Small intestine (tissue), 7 donors: ENCODE measurements around the gene USP27X. TPM values are rescaled to one million over a fixed set of nuclear protein-coding genes. Genes with fewer than 3 reads are reported as not detected.
A peak's percentile ranks its signal among the peaks of the same experiment; 100 is the strongest.

Source experiments
- DNase-seq, 2 donors: peaks; one replicate each; pipeline versions ENCODE4 v3.0.0 to v3.0.0-alpha.2; 2013
- FAIRE-seq: peaks from 2 replicates; lab custom pipeline; 2012; peaks lifted over from hg19 to GRCh38; lab: Jason Lieb, UNC
- H3K27ac ChIP-seq, 3 donors: one replicate each; pipeline ENCODE4 v1.5.1; 2013; ENCODE audit warnings: low read length in 2 of 3, mild to moderate bottlenecking in 2 of 3, control low read depth in 1 of 3, inconsistent platforms in 1 of 3, low read depth in 1 of 3, moderate library complexity in 1 of 3
- H3K27me3 ChIP-seq, 3 donors: one replicate each; pipeline ENCODE4 v1.6.1; 2013; ENCODE audit warnings: low read length in 3 of 3, inconsistent platforms in 1 of 3; ENCODE audit not compliant: control insufficient read depth in 3 of 3, insufficient read depth in 3 of 3
- H3K36me3 ChIP-seq, 3 donors: one replicate each; pipeline ENCODE4 v1.6.1; 2013; ENCODE audit warnings: low read length in 3 of 3, inconsistent platforms in 1 of 3, low read depth in 1 of 3, mild to moderate bottlenecking in 1 of 3, moderate library complexity in 1 of 3; ENCODE audit not compliant: control insufficient read depth in 3 of 3, insufficient read depth in 2 of 3
- H3K4me1 ChIP-seq, 3 donors: one replicate each; pipeline ENCODE4 v1.6.1; 2013; ENCODE audit warnings: low read length in 2 of 3, inconsistent platforms in 1 of 3, low read depth in 1 of 3, mild to moderate bottlenecking in 1 of 3, moderate library complexity in 1 of 3; ENCODE audit not compliant: control insufficient read depth in 3 of 3, insufficient read depth in 2 of 3
- H3K4me3 ChIP-seq, 3 donors: one replicate each; pipeline ENCODE4 v1.5.1; 2013; ENCODE audit warnings: low read length in 3 of 3, control low read depth in 1 of 3, inconsistent platforms in 1 of 3, low read depth in 1 of 3, mild to moderate bottlenecking in 1 of 3, moderate library complexity in 1 of 3
- H3K9me3 ChIP-seq, 2 donors: one replicate each; pipeline ENCODE4 v1.6.1; 2013; ENCODE audit warnings: low read depth in 1 of 2, low read length in 1 of 2; ENCODE audit not compliant: control insufficient read depth in 2 of 2, insufficient read depth in 1 of 2
- WGBS, 3 donors: extraction: QIAGEN DNeasy Blood & Tissue Kit; methylation state at CpG; one replicate each; pipeline ENCODE4 v1.1.7; 2013; 5-methylcytosine and 5-hydroxymethylcytosine counted together
- polyA plus RNA-seq, 4 donors: library from polyadenylated mRNA; stranded (reverse) in 3 of 4; unstranded in 1 of 4; fragments of 200-250 nt in 3 of 4; fragments of 120-200 nt in 1 of 4; gene quantifications; one replicate each; pipeline versions ENCODE4 v1.2.1 to v1.2.3, GENCODE V29; 2013
- donor health status: healthy with polysubstance abuse.
- donor health status: control.
- donor health status: control.
- donor health status: Bipolar disorder and iron deficiency.
- donor health status: healthy.

Gene USP27X
- polyA plus RNA-seq, 4 donors, result 0.45 to 7.1 (median 1.5) TPM

GRCh38 chrX:49848275-49848674 is 31.0 kb upstream of the USP27X start:
- Histone ChIP-seq H3K27ac (no peak overlapping the region), H3K9me3 (peaks cover 0 to 3% of the 10 kb centered on the region in 2 donors), H3K36me3 (no peaks in the 10 kb centered on the region), H3K4me1 (no peaks in the 10 kb centered on the region), H3K27me3 (no peaks in the 10 kb centered on the region), H3K4me3 (no peak overlapping the region)
- 63 to 85% (median 84%) methylated on average over 3 of the region's 3 CpGs for WGBS, 3 donors
- DNase-seq, result no peak
- no peak for FAIRE-seq

- Histone ChIP-seq H3K27me3 (no peaks in the 10 kb centered on the region), H3K4me3 (no peak overlapping the region), H3K4me1 (no peaks in the 10 kb centered on the region), H3K27ac (no peak overlapping the region), H3K36me3 (no peaks in the 10 kb centered on the region), H3K9me3 (peaks cover 0 to 3% of the 10 kb centered on the region in 2 donors)
- no peak for DNase-seq
- WGBS, 3 donors, result 30 to 59% (median 44%) methylated on average over 1 of the region's 1 CpG
- FAIRE-seq, result no peak
Measured at GRCh38 chrX:49850028-49850427, 29.3 kb upstream of the USP27X start.

DNA sequence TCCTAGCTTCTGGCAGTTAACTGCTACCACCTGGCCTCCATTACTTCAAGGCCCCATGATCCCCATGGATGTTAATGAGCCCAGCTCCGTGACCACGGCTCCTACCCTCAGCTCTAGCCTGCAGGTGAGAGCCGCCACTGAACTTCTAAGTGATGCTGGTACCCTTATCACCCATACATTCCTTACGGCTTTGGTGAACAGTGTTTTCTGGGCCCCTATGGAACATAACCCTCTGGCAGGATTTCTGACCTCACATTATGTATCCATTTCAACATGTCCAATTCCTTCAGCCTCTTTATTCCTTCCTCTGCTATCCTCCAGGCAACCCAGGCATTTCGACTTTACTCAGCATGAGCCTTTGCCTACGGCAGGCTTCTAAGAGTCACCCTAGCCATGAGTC is 25.6 kb upstream of the USP27X start:
- 76 to 93% (median 89%) methylated on average over 6 of the region's 6 CpGs for WGBS, 3 donors
- Histone ChIP-seq H3K4me1 (no peaks in the 10 kb centered on the region), H3K4me3 (no peak overlapping the region), H3K36me3 (no peaks in the 10 kb centered on the region), H3K9me3 (no peaks in the 10 kb centered on the region), H3K27me3 (no peaks in the 10 kb centered on the region), H3K27ac (no peak overlapping the region)
- FAIRE-seq (no peak), DNase-seq (no peak)

GRCh38 chrX:49856819-49857218 is 22.5 kb upstream of the USP27X start:
- no peaks in the 10 kb centered on the region for H3K9me3 ChIP-seq
- no peaks in the 10 kb centered on the region for H3K27me3 ChIP-seq
- H3K27ac ChIP-seq, result no peak overlapping the region
- H3K4me1 ChIP-seq, result no peaks in the 10 kb centered on the region
- FAIRE-seq (no peak), DNase-seq (peak in 1 of 2 donors; percentile 23)
- H3K36me3 ChIP-seq, result no peaks in the 10 kb centered on the region
- no peak overlapping the region for H3K4me3 ChIP-seq
- WGBS, 3 donors, result 52 to 83% (median 80%) methylated on average over 2 of the region's 2 CpGs

DNA sequence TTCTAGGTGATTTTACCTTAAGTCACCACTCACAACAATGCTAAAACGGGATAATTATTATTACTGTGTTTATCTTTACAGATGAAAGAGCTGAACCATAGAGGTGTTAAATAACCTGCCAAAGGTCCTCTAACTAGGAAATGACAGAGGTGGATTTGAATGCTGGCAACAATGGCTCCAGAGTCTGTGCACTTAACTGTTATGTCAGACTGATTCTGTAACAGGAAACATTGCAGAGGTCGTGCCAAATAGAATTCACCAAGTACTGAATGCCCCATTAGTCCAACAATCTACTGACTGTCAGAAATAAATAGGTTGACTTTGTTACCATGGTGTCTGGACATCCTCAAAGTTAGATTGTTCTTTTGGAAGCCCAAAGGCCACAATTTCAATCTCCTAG is 20.9 kb upstream of the USP27X start:
- Histone ChIP-seq H3K4me1 (no peaks in the 10 kb centered on the region), H3K27ac (no peak overlapping the region), H3K9me3 (no peaks in the 10 kb centered on the region), H3K36me3 (no peaks in the 10 kb centered on the region), H3K27me3 (no peaks in the 10 kb centered on the region), H3K4me3 (no peak overlapping the region)
- WGBS, 3 donors, result 28 to 42% (median 38%) methylated on average over 2 of the region's 2 CpGs
- FAIRE-seq (no peak), DNase-seq (no peak)

DNA sequence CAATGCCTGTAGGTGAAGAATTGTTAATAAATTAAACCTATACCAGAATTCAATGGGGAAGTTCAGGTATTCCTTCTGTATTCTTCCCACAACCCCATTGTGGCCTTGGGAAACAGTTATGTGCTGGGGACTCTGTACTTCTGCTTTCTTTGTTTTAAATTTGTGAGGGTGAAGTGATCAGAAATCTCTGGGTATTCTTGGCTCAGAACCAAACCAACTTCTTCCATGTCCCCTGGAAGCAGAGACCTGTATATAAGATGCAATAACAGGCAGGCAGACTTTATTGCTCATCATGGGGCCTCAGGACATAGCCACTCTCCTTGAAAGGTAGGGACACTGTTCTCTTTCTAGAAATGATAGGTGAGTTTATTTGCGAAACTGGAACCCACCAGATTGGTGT is 19.8 kb upstream of the USP27X start:
- 74 to 100% (median 97%) methylated on average over 1 of the region's 1 CpG for WGBS, 3 donors
- FAIRE-seq, result no peak

DNA sequence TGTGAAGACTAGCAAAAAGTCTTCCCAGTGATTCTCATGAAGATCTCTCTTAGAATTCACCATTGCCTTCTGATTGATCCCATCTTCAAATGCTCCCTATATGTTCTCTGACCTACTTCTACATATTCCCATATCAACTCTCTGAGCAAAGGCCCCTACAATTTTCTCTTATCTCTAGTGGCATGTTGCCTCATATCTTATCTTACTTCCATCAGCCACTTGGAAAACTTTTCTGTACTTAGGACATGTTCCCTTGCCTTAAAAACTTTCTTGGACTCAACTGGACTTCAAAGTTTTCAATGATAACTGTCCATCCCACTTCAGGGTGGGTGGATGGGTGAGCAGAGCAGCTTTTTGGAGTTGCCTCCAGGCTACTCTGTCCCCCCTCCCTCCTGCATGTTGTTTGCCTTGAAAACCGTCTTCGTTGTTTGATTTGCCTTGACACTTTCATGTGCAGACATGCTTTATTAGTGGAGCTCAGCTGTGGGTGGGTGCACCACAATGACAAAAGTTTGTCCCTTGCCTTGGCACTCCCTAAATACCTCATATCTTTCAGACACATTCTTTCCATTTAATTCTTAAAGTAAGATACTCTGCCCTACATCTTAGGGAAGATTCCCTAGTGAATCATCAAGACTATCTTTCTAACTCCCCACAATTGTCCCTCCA is 18.3 kb upstream of the USP27X start:
- H3K36me3 ChIP-seq, result no peaks in the 10 kb centered on the region
- H3K4me3 ChIP-seq, result no peak overlapping the region
- H3K27me3 ChIP-seq, result no peaks in the 10 kb centered on the region
- WGBS, 3 donors, result 53 to 75% (median 66%) methylated on average over 2 of the region's 2 CpGs
- no peaks in the 10 kb centered on the region for H3K4me1 ChIP-seq
- no peak overlapping the region for H3K27ac ChIP-seq
- FAIRE-seq (no peak), DNase-seq (no peak)
- H3K9me3 ChIP-seq, result no peaks in the 10 kb centered on the region

More for the DNA sequence above, 19.8 kb upstream of the USP27X start:
- Histone ChIP-seq H3K27me3 (no peaks in the 10 kb centered on the region), H3K4me3 (no peak overlapping the region), H3K9me3 (no peaks in the 10 kb centered on the region), H3K4me1 (no peaks in the 10 kb centered on the region), H3K36me3 (no peaks in the 10 kb centered on the region), H3K27ac (no peak overlapping the region)
- no peak for DNase-seq

DNA sequence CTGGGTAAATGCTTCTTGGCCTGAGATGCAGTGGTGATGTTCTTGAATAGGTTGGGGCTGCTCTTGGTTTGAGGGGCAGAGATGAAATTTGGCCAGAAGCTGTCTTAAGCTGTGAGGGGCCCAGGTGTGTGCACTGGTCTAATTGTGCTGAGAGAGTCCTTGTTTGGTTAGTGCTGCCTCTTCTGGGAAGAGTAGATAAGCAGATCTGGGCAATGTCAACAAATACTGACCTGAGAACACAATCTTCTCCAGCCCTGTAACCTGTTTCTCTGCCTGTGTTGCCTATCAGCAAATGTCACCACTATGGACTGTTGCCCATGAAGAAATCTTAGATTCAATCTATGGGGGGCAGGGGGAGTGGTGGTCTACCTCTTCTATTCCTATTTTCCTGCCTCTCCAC is 17.2 kb upstream of the USP27X start:
- Histone ChIP-seq H3K4me1 (no peaks in the 10 kb centered on the region), H3K27ac (no peak overlapping the region), H3K27me3 (no peaks in the 10 kb centered on the region), H3K36me3 (no peaks in the 10 kb centered on the region), H3K9me3 (no peaks in the 10 kb centered on the region), H3K4me3 (no peak overlapping the region)
- FAIRE-seq, result no peak
- DNase-seq, result no peak

DNA sequence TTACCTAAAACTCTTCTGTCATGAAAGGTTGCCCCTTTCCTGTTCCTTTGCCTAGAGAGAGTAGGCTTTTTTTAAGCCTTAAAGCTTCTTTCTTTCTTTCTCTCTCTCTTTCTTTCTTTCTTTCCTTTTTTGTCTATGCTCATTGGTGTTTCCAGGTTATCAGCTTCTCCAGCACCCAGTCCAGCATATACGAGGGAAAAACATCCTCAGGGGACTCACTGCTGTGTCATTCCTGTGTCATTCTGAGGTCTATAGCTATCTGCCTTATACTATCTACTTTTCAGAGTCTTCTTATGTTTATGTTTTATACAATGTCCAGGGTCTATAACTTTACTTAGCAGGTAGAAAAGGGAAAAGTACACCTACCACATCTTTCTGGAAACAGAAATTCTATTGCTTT is 10.5 kb upstream of the USP27X start:
- H3K36me3 ChIP-seq, result no peaks in the 10 kb centered on the region
- no peaks in the 10 kb centered on the region for H3K9me3 ChIP-seq
- DNase-seq (no peak), FAIRE-seq (no peak)
- H3K4me1 ChIP-seq, result no peaks in the 10 kb centered on the region
- WGBS, 3 donors, result 29 to 52% (median 51%) methylated on average over 1 of the region's 1 CpG
- peaks cover 0 to 7% (median 0%) of the 10 kb centered on the region in 3 donors for H3K27me3 ChIP-seq
- no peak overlapping the region for H3K4me3 ChIP-seq
- no peak overlapping the region for H3K27ac ChIP-seq
